ENCODE measurements around the gene CYSRT1.
A peak's percentile ranks its signal among the peaks of the same experiment; 100 is the strongest.

Gene CYSRT1

GRCh38 chr9:137227054-137227852, 2.3 kb downstream of the CYSRT1 start, which contains the start of gene RNF224 (continued):
- TF ChIP-seq ZNF302 (tag by site-specific recombination; IDR thresholded peaks at IDR 0.05; ENCODE audit: low read depth) (no peak), ZNF529 (tag by site-specific recombination; IDR thresholded peaks at IDR 0.05; ENCODE audit: insufficient replicate concordance) (no peak), TCF7L2 (IDR thresholded peaks at IDR 0.05; ENCODE audit: borderline replicate concordance, low read depth, low read length) (no peak), ZFP41 (tag by site-specific recombination; IDR thresholded peaks at IDR 0.05; ENCODE audit: borderline replicate concordance) (no peak), ZNF366 (tag by site-specific recombination; conservative IDR thresholded peaks at IDR 0.05) (no peak), ZNF560 (tag by site-specific recombination; IDR thresholded peaks at IDR 0.05; ENCODE audit: borderline replicate concordance) (no peak), KLF8 (tag by site-specific recombination; IDR thresholded peaks at IDR 0.05) (peak; percentile 51; the same call in 1 of the 2 replicates), ZNF140 (tag by site-specific recombination; IDR thresholded peaks at IDR 0.05) (no peak), PBX3 (CRISPR knock-in tag; IDR thresholded peaks at IDR 0.05) (no peak), SCRT1 (tag by site-specific recombination; IDR thresholded peaks at IDR 0.05; ENCODE audit: borderline replicate concordance) (no peak), ZFP3 (tag by site-specific recombination; IDR thresholded peaks at IDR 0.05; ENCODE audit: low read depth) (no peak), ZNF274 (IDR thresholded peaks at IDR 0.05; ENCODE audit: low read length) (no peak), ZNF274 (tag by site-specific recombination; IDR thresholded peaks at IDR 0.05; ENCODE audit: borderline replicate concordance) (no peak), ZNF280C (tag by site-specific recombination; IDR thresholded peaks at IDR 0.05) (no peak), ZNF18 (tag by site-specific recombination; IDR thresholded peaks at IDR 0.05) (no peak), ZNF174 (tag by site-specific recombination; IDR thresholded peaks at IDR 0.05) (no peak), ZNF341 (tag by site-specific recombination; IDR thresholded peaks at IDR 0.05; ENCODE audit: low read depth) (no peak), ZNF214 (tag by site-specific recombination; IDR thresholded peaks at IDR 0.05; ENCODE audit: borderline replicate concordance) (no peak), ZBTB44 (tag by site-specific recombination; IDR thresholded peaks at IDR 0.05) (no peak), HOXA7 (CRISPR knock-in tag; IDR thresholded peaks at IDR 0.05; ENCODE audit: borderline replicate concordance) (no peak), BCL11A (tag by site-specific recombination; IDR thresholded peaks at IDR 0.05; ENCODE audit: low read depth) (peak; percentile 52; the same call in 1 of the 2 replicates), TSHZ1 (tag by site-specific recombination; IDR thresholded peaks at IDR 0.05; ENCODE audit: borderline replicate concordance) (no peak), YY1 (tag by site-specific recombination; IDR thresholded peaks at IDR 0.05) (no peak), MEIS1 (CRISPR knock-in tag; IDR thresholded peaks at IDR 0.05; ENCODE audit: borderline replicate concordance) (no peak), ZNF548 (tag by site-specific recombination; IDR thresholded peaks at IDR 0.05) (no peak), ZSCAN4 (tag by site-specific recombination; IDR thresholded peaks at IDR 0.05) (no peak), ZNF549 (tag by site-specific recombination; IDR thresholded peaks at IDR 0.05) (no peak), ZBTB7A (tag by site-specific recombination; IDR thresholded peaks at IDR 0.05; ENCODE audit: low read depth) (no peak)
